Activated naive CD4-positive, alpha-beta T cell (primary cell): Measurements from ENCODE around the gene C17orf78.
A peak's percentile ranks its signal among the peaks of the same experiment; 100 is the strongest.
"Not testable (repeated sequence)": the region's sequence is repeated elsewhere in the genome, so short reads cannot be mapped to it uniquely, and the experiment has no call there.

Source experiments
- DNase-seq, 4 experiments: peaks; one replicate each; lab custom pipeline; 2025; lab: John Stamatoyannopoulos, UW

C17orf78 gene

DNA sequence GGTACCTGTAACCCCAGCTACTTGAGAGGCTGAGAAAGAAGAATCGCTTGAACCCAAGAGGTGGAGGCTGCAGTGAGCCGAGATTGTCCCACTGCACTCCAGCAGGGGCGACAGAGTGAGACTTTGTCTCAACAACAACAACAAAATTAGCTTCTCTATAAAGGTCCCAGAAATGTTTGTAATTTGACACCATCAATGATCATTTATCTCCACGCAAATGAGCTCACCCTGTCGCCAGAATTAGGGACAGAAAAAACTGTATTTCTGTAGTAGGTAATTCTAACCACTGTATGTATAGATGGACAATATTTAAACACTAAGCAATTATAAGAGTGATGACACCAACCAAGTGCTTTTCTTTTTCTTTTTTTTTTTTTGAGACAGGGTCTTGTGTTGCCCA, 10.7 kb downstream of the C17orf78 start:
- DNase-seq = no peak

DNA sequence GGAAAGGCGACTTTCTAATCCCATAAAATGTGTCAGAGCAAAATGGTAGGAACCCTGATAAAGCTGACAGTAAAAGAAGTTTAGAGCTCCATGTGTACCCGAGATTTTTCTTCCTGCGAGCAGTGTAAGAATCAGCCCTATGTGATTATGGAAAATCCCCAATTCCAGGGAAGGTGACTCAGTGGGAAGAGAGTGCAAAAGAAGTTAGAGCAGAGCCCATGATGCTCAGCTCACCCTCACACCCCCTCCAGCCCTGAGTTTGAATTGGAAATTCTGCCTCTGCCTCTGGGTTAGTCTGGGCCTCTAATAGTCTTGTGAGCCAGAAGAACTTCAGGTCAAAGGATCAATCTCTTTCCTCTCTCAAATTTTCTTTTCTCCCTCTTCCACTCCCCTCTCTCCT, 12.5 kb downstream of the C17orf78 start:
- DNase-seq = no peak

GRCh38 chr17:37389160-37389559, 13.4 kb downstream of the C17orf78 start:
- DNase-seq = no peak

DNA sequence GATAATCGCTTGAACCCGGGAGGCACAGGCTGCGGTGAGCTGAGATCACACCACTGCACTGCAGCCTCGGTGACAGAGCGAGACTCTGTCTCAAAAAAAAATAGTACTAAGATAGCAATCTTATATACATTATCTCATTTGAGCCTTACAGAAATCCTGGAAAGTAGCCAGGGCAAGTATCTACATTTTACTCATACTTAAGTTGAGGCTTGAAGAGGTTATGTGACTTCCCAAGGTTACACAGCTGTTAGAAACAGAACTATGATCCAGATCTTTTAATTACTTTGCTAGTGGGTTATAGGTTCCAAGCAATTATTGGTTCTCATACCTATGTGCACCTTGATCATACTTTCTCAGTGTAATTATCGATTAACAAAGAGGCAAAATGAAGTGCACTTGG, 15.4 kb downstream of the C17orf78 start:
- no peak for DNase-seq

GRCh38 chr17:37392024-37392590, 16.3 kb downstream of the C17orf78 start:
- DNase-seq = no peak

DNA sequence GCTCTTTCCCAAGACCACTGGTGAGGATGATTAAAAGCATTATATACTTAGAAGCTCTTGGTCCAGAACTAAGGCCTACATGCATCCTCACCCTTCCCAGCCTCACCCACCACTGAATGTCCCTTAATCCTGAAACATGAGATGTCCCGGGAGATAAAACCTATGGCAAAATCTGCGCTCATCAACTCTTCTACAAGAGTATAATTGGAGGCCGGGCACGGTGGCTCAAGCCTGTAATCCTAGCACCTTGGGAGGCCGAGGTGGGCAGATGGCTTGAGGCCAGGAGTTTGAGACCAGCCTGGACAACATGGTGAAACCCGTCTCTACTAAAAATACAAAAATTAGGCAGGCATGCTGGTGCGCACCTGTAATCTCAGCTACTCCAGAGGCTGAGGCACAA, 17.6 kb downstream of the C17orf78 start:
- no peak for DNase-seq

DNA sequence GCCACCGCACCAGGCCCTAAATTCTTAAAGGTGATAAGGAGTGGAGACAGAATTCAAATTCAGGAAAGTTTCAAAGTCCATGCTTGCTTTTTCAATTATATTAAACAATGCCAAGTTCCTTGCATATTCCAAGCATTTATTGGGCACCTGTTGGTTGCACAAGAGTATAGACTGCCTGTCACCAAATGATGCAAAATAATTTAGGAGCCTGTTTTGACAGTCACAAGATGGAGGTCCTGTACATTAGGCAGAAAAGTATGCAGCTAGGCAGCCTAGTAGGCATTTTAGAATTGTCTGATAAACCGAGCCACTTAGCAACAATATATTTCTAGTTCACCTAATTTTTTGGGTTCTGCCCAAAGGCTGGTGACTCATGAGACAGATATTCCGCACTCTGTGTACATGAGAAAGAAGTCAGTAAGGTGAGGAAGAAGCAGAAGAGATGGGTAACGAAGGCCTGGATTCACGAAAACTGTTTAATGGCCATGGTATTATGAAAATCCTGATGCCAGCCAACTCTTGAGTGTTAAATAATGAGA, 23.5 kb downstream of the C17orf78 start:
- no peak for DNase-seq

DNA sequence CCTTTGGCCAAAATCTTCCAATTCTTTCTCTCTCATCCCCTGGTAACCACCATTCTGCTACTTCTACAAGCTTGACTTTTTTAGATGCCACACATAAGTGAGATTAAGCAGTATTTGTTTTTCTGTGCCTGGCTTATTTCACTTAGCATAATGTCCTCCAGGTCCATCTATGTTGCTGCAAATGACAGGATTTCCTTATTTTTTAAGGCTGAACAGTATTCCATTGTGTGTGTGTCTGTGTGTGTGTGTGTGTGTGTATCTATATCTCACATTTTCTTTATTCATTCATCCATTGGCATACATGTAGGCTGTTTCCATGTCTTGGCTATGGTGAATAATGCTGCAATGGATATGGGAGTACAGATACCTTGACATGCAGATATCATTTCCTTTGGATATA, 24.7 kb downstream of the C17orf78 start:
- no peak for DNase-seq

- DNase-seq = not testable (repeated sequence)
Observed at GRCh38 chr17:37405522-37405921, 29.7 kb downstream of the C17orf78 start.

- no peak for DNase-seq
Observed at GRCh38 chr17:37405955-37406634, 30.3 kb downstream of the C17orf78 start.

DNA sequence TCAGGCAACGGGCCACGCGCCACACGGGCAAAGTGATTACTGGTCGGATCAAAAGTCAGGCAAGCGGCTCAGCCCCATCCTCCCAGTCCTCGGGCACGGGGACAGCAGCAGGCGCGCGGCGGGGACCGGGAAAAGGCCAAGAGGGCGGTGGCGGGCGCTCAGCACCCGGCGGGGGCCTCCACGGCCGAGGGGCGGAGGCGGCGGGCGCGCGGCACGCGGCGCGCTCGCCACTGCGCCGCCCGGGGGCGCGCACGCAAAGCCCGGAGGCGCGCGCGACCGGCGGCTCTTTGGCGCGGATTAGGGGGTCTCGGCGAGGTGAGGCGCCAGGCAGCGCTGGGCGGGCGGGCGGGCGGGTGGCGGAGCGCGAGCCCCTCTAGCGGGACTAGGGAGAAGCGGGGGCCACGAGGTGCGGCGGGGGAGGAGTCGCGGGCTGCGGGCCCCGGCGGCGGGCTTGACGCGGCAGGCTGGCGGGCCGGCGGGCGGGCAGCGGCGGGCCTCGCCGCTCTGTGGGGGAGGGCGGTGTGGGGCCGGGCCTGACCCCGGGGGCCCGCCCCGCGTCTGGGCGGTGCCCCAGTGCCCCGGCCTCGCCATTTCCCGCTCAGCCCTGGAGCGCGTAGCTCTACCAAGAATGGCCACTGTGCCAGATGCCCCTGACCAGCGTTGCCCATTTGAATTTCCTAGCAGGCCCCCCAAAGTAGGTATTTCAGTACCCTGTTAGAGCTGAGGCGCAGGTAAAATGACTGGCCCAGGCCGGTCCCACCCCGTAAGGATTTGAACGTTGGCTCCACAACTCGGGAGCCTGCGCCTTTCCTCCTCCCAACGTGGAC, 31.1 kb downstream of the C17orf78 start, which contains the start of the genes ACACA and TADA2A:
Gene ACACA (minus strand): TSS at position 202 of the 827 bp plus-strand sequence. CDS start 537 bp downstream, outside the sequence.
Gene TADA2A (plus strand): TSS at position 252 of the 827 bp plus-strand sequence. CDS start 4,480 bp downstream, outside the sequence.
- peak; percentile 39 to 64 (median 48) for DNase-seq

GRCh38 chr17:37408145-37408479, 32.3 kb downstream of the C17orf78 start:
- DNase-seq = not testable (repeated sequence)

- DNase-seq = no peak
Observed at GRCh38 chr17:37410357-37410756, 34.6 kb downstream of the C17orf78 start.

GRCh38 chr17:37413875-37414519, 38.2 kb downstream of the C17orf78 start:
- no peak for DNase-seq

GRCh38 chr17:37417852-37418251, 42.1 kb downstream of the C17orf78 start:
- no peak for DNase-seq

DNA sequence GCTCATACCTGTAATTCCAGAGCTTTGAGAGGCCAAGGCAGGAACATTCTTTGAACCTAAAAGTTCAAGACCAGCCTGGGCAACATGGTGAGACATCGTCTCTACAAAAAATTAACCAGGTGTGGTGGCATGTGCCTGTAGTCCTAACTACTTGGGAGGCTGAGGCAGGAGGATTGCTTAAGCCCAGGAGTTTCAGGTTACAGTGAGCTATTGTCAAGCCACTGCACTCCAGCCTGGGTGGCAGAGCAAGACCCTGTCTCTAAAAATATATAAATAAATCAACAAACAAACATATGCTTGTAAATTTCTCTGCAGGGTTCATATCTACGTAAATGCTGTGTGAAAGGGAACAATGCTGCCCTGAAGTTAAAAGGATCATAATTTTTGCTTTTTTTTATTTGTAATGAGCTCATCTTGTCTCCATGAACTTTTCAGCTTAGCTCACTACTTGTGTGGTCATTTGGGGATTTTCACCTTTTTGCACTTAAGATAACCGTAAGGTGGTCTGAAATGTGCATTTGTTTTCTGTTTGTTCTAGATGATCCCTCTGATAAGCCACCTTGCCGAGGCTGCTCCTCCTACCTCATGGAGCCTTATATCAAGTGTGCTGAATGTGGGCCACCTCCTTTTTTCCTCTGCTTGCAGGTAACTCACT, 47.3 kb downstream of the C17orf78 start:
- DNase-seq = no peak

DNA sequence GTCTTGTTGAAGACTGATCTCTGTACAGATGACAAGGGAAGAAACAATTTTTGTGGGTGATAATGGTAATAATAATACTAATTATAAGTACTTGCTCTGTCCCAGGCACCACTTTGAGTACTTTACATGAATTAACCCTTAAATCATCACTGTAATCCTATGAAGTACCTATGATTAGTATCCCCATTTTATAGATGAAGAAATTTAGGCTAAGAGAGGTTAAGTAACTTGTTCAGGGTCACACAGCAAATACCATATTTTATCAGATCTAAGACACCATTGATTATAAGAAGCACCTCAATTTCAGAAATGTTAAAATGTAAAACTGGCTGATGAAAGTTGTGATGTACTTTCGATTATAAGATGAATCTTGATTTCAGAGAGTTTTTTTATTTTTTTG, 49.5 kb downstream of the C17orf78 start:
- DNase-seq = no peak

DNA sequence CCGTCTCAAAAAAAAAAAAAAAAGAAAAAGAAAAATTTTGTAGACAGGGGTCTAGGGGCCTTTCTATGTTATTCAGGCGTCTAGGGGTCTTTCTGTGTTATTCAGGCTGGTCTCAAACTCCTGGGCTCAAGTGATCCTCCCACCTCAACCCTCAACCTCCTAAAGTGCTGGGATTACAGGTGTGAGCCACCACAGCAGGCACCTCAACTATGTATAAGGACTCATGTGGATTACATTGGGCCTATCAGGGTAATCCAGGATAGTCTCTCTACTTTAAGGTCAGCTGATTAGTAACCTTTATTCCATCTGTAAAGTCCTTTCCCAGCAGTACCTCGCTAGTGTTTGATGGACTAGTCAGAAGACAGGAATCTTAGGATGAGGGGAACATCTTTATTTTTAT, 53.3 kb downstream of the C17orf78 start:
- no peak for DNase-seq

DNA sequence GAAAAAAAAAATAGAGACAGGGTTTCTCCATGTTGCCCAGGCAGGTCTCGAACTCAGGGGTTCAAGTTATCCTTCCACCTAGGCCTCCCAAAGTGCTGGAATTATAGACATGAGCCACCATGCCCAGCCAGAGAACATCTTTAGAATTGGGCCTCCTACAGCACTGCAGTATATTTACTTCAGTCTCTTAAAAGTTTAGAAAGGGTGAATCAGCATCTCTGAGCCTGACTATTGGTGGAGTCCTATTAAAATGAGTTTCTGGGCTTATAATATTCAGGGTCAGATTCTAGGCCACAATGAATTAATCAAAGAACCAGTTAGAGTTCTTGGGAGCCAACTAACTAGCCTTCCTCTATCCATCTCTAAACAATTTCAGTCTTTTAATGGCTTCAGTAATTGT, 53.7 kb downstream of the C17orf78 start:
- DNase-seq = no peak

- DNase-seq = no peak
Observed at GRCh38 chr17:37430051-37430627, 54.4 kb downstream of the C17orf78 start.

GRCh38 chr17:37432671-37433070, 56.9 kb downstream of the C17orf78 start:
- no peak for DNase-seq
